Liver (tissue), 9 donors: ENCODE measurements around the gene LMCD1. TPM values are rescaled to one million over a fixed set of nuclear protein-coding genes. Genes with fewer than 3 reads are reported as not detected.

Experiments used
- DNase-seq: peaks from one replicate; pipeline ENCODE4 v3.0.0-alpha.2; 2017; ENCODE audit warnings: low spot score
- H3K27ac ChIP-seq, 2 donors: one replicate each; pipeline ENCODE4 v1.7.0; 2013; ENCODE audit warnings: inconsistent platforms in 2 of 2, low read length in 2 of 2, control low read depth in 1 of 2, low read depth in 1 of 2, mild to moderate bottlenecking in 1 of 2
- H3K27me3 ChIP-seq, 4 donors: one replicate each; pipeline versions ENCODE4 v1.6.1 to v1.7.0; 2013; ENCODE audit warnings: low read length in 3 of 4, inconsistent platforms in 1 of 4, mild to moderate bottlenecking in 1 of 4, moderate library complexity in 1 of 4; ENCODE audit not compliant: control insufficient read depth in 4 of 4, insufficient read depth in 4 of 4
- H3K36me3 ChIP-seq, 4 donors: one replicate each; pipeline versions ENCODE4 v1.6.1 to v1.7.0; 2013; ENCODE audit warnings: low read length in 3 of 4, mild to moderate bottlenecking in 3 of 4, low read depth in 1 of 4, moderate library complexity in 1 of 4; ENCODE audit not compliant: control insufficient read depth in 4 of 4, insufficient read depth in 3 of 4
- H3K4me1 ChIP-seq, 4 donors: one replicate each; pipeline versions ENCODE4 v1.6.1 to v1.7.0; 2013; ENCODE audit warnings: low read length in 3 of 4, mild to moderate bottlenecking in 3 of 4, moderate library complexity in 1 of 4; ENCODE audit not compliant: control insufficient read depth in 4 of 4, insufficient read depth in 4 of 4
- H3K4me3 ChIP-seq, 3 donors: one replicate each; pipeline versions ENCODE4 v1.6.1 to v1.7.0; 2013; ENCODE audit warnings: low read length in 3 of 3, control low read depth in 1 of 3, low read depth in 1 of 3, mild to moderate bottlenecking in 1 of 3
- H3K9ac ChIP-seq, 2 donors: one replicate each; pipeline ENCODE4 v1.7.0; 2013; ENCODE audit warnings: low read length in 2 of 2, mild to moderate bottlenecking in 2 of 2, moderate library complexity in 2 of 2, control low read depth in 1 of 2, low read depth in 1 of 2
- H3K9me3 ChIP-seq, 4 donors: one replicate each; pipeline versions ENCODE4 v1.6.1 to v1.7.0; 2013; ENCODE audit warnings: low read length in 3 of 4; ENCODE audit not compliant: control insufficient read depth in 4 of 4
- FOXA1 ChIP-seq: IDR thresholded peaks from 2 replicates; pipeline ENCODE4 v1.6.1; 2016; ENCODE audit warnings: antibody characterized with exemption
- FOXA2 ChIP-seq: IDR thresholded peaks from 2 replicates; pipeline ENCODE4 v1.6.1; 2016; ENCODE audit warnings: antibody characterized with exemption
- GABPA ChIP-seq, 2 donors: IDR thresholded peaks in 1 of 2; conservative IDR thresholded peaks in 1 of 2; 2 replicates each; pipeline ENCODE4 v1.6.1; 2016; ENCODE audit warnings: antibody characterized with exemption in 2 of 2, mild to moderate bottlenecking in 1 of 2, moderate library complexity in 1 of 2
- HNF4A ChIP-seq, 2 donors: conservative IDR thresholded peaks; 2 replicates each; pipeline ENCODE4 v1.6.1; 2016; ENCODE audit warnings: antibody characterized with exemption in 2 of 2, mild to moderate bottlenecking in 2 of 2
- HNF4G ChIP-seq: IDR thresholded peaks from 2 replicates; pipeline ENCODE4 v1.6.1; 2016; ENCODE audit warnings: antibody characterized with exemption
- JUND ChIP-seq, 2 donors: IDR thresholded peaks; 2 replicates each; pipeline ENCODE4 v1.6.1; 2016; ENCODE audit warnings: antibody characterized with exemption in 2 of 2
- NR2F2 ChIP-seq: IDR thresholded peaks from 2 replicates; pipeline ENCODE4 v1.6.1; 2016; ENCODE audit warnings: antibody characterized with exemption
- RAD21 ChIP-seq, 2 donors: IDR thresholded peaks; 2 replicates each; pipeline ENCODE4 v1.6.1; 2016; ENCODE audit warnings: antibody characterized with exemption in 2 of 2, mild to moderate bottlenecking in 2 of 2
- REST ChIP-seq: IDR thresholded peaks from 2 replicates; pipeline ENCODE4 v1.6.1; 2016; ENCODE audit warnings: antibody characterized with exemption, mild to moderate bottlenecking
- RXRA ChIP-seq, 2 donors: IDR thresholded peaks; 2 replicates each; pipeline ENCODE4 v1.6.1; 2017 to 2018; ENCODE audit warnings: antibody characterized with exemption in 2 of 2, mild to moderate bottlenecking in 1 of 2
- SP1 ChIP-seq: IDR thresholded peaks from 2 replicates; pipeline ENCODE4 v1.6.1; 2018; ENCODE audit warnings: antibody characterized with exemption, mild to moderate bottlenecking
- TAF1 ChIP-seq: conservative IDR thresholded peaks from 2 replicates; pipeline ENCODE4 v1.6.1; 2016; ENCODE audit warnings: antibody characterized with exemption, mild to moderate bottlenecking
- YY1 ChIP-seq: IDR thresholded peaks from 2 replicates; pipeline ENCODE4 v1.6.1; 2016; ENCODE audit warnings: antibody characterized with exemption, mild to moderate bottlenecking
- ZBTB33 ChIP-seq: IDR thresholded peaks from 2 replicates; pipeline ENCODE4 v1.6.1; 2016; ENCODE audit warnings: antibody characterized with exemption
- WGBS: extraction: QIAGEN DNeasy Blood & Tissue Kit; methylation state at CpG from one replicate; pipeline ENCODE4 v1.1.7; 2013; 5-methylcytosine and 5-hydroxymethylcytosine counted together
- polyA plus RNA-seq, 2 donors: library from polyadenylated mRNA; stranded (reverse) in 1 of 2; unstranded in 1 of 2; fragments of 200-250 nt in 1 of 2; fragments of >200 nt in 1 of 2; fragmentation: Nextera tagmentation in 1 of 2; extraction: Ambion mirVana in 1 of 2; gene quantifications; one replicate each; pipeline versions ENCODE4 v1.2.1 to v1.2.3, GENCODE V29; 2013 to 2015
- total RNA-seq, 2 donors: library from RNA; depleted of rRNA; stranded (reverse); fragments of >200 nt; gene quantifications; one replicate each; pipeline ENCODE4 v1.2.3, GENCODE V29; 2014
- TF ChIP-seq, protein P1 (sequence below): IDR thresholded peaks from 2 replicates; pipeline ENCODE4 v1.6.1; 2016; ENCODE audit warnings: antibody characterized with exemption
- TF ChIP-seq, protein P2 (sequence below): fragments of 150-350 bp; IDR thresholded peaks from 2 replicates; pipeline ENCODE4 v1.5.1; 2017; ENCODE audit warnings: improper control_type of control experiment, low read depth, low read length; ENCODE audit not compliant: missing input control
- donor health status: healthy.
- donor health status: healthy.
- donor health status: healthy.
- donor health status: healthy.
- donor health status: healthy.

Gene LMCD1
- total and polyA plus RNA-seq, 4 donors: 3.1 to 8.3 (median 6.0) TPM

DNA sequence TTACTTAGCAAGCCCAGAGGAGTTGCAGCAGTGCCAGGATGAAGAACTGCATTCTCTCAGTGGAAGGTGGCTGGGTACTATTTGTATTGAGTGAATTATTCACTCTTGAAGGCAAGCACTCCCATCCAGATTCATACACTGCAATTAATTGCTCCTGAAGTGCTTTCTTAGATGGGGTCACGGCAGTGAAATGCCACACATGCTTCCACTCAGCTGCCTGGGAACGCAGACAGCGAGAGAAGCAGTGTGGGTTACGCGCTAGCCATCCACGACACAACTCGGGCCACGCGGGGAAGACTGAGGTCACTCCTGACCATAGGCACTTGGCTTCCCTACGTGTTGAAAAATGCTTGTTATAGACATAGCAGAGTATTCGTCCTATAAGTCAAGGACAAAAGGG lies 30.8 kb upstream of the LMCD1 start:
- no peak for DNase-seq
- no peaks in the 10 kb centered on the region for H3K9me3 ChIP-seq
- H3K36me3 ChIP-seq: no peaks in the 10 kb centered on the region
- H3K27ac ChIP-seq: no peak overlapping the region
- no peaks in the 10 kb centered on the region for H3K4me1 ChIP-seq
- no peaks in the 10 kb centered on the region for H3K27me3 ChIP-seq
- TF ChIP-seq TAF1 (no peak), SP1 (no peak), HNF4G (no peak), GABPA (IDR thresholded peaks at IDR 0.05 in 1 of 2, conservative IDR thresholded peaks at IDR 0.05 in 1 of 2) (no peak), YY1 (no peak), FOXA1 (no peak)
- 83% methylated on average over 11 of the region's 11 CpGs for WGBS
- H3K9ac ChIP-seq: no peak overlapping the region
- no peak overlapping the region for H3K4me3 ChIP-seq

- H3K27me3 ChIP-seq: no peaks in the 10 kb centered on the region
- H3K27ac ChIP-seq: no peak overlapping the region
- no peak overlapping the region for H3K9ac ChIP-seq
- no peak for TF ChIP-seq FOXA2
- no peak for TF ChIP-seq RXRA (IDR thresholded peaks at IDR 0.05)
- TF ChIP-seq JUND (IDR thresholded peaks at IDR 0.05): no peak
- TF ChIP-seq YY1: no peak
- TF ChIP-seq GABPA (IDR thresholded peaks at IDR 0.05 in 1 of 2, conservative IDR thresholded peaks at IDR 0.05 in 1 of 2): no peak
- TF ChIP-seq ZBTB33: no peak
- no peak for TF ChIP-seq SP1
- TF ChIP-seq REST: no peak
- TF ChIP-seq, protein P1, sequence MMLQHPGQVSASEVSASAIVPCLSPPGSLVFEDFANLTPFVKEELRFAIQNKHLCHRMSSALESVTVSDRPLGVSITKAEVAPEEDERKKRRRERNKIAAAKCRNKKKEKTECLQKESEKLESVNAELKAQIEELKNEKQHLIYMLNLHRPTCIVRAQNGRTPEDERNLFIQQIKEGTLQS: no peak
- TF ChIP-seq HNF4G: no peak
- TF ChIP-seq RAD21 (IDR thresholded peaks at IDR 0.05): no peak
- no peak for TF ChIP-seq HNF4A (conservative IDR thresholded peaks at IDR 0.05)
- TF ChIP-seq NR2F2: no peak
- H3K4me3 ChIP-seq: no peak overlapping the region
- H3K4me1 ChIP-seq: no peaks in the 10 kb centered on the region
- H3K36me3 ChIP-seq: no peaks in the 10 kb centered on the region
- DNase-seq: no peak
- H3K9me3 ChIP-seq: no peaks in the 10 kb centered on the region
- WGBS: 93% methylated on average over 2 of the region's 2 CpGs
Observed at GRCh38 chr3:8472549-8472948, 29.1 kb upstream of the LMCD1 start.

DNA sequence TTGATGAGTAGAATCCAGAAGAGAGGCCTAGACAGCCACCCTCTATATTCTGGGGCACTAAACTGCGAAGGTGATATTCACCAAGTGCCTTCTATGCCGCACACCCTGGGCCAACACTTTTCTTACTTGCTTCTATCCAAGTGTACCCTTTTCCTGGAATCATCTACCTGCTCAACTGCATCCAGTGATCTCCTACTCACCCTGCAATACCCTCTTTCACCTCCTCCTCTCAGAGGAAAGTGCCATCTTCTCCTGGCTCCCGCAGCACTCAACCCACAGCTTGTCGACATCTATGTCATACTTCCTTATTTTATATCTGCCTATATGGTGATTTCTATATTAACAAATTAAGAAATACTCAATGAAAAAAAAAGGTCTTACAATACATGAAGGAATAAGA lies 28.6 kb upstream of the LMCD1 start:
- no peak overlapping the region for H3K27ac ChIP-seq
- TF ChIP-seq JUND (IDR thresholded peaks at IDR 0.05) (no peak), GABPA (IDR thresholded peaks at IDR 0.05 in 1 of 2, conservative IDR thresholded peaks at IDR 0.05 in 1 of 2) (no peak), ZBTB33 (no peak), HNF4A (conservative IDR thresholded peaks at IDR 0.05) (no peak), FOXA1 (no peak)
- TF ChIP-seq, protein P2, sequence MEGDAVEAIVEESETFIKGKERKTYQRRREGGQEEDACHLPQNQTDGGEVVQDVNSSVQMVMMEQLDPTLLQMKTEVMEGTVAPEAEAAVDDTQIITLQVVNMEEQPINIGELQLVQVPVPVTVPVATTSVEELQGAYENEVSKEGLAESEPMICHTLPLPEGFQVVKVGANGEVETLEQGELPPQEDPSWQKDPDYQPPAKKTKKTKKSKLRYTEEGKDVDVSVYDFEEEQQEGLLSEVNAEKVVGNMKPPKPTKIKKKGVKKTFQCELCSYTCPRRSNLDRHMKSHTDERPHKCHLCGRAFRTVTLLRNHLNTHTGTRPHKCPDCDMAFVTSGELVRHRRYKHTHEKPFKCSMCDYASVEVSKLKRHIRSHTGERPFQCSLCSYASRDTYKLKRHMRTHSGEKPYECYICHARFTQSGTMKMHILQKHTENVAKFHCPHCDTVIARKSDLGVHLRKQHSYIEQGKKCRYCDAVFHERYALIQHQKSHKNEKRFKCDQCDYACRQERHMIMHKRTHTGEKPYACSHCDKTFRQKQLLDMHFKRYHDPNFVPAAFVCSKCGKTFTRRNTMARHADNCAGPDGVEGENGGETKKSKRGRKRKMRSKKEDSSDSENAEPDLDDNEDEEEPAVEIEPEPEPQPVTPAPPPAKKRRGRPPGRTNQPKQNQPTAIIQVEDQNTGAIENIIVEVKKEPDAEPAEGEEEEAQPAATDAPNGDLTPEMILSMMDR: no peak
- H3K4me1 ChIP-seq: no peaks in the 10 kb centered on the region
- H3K4me3 ChIP-seq: no peak overlapping the region
- no peaks in the 10 kb centered on the region for H3K27me3 ChIP-seq
- 94% methylated on average over 4 of the region's 4 CpGs for WGBS
- no peaks in the 10 kb centered on the region for H3K36me3 ChIP-seq
- H3K9me3 ChIP-seq: no peaks in the 10 kb centered on the region
- DNase-seq: no peak
- no peak overlapping the region for H3K9ac ChIP-seq
